ENCODE data around the gene INTS11.
"Not testable (repeated sequence)": the region's sequence is repeated elsewhere in the genome, so short reads cannot be mapped to it uniquely, and the experiment has no call there.

The INTS11 gene
- 20.5 to 51.2 (median 37.7) reads per million in 18 experiments for total RNA-seq

GRCh38 chr1:1324524-1325287 is at the start of gene INTS11, which contains the start of gene CPTP:
Gene INTS11 (minus strand): TSS chr1:1324660. CDS start chr1:1324608, 52 bp downstream.
Gene CPTP (plus strand): TSS chr1:1324802. CDS start chr1:1326911, 2,109 bp downstream.
- DNase-seq = peak; percentile 91 to 95

- no peak for DNase-seq
Observed at GRCh38 chr1:1373815-1374588, 49.5 kb upstream of the INTS11 start.

GRCh38 chr1:1373051-1373814 is 48.8 kb upstream of the INTS11 start:
- no peak for DNase-seq

DNA sequence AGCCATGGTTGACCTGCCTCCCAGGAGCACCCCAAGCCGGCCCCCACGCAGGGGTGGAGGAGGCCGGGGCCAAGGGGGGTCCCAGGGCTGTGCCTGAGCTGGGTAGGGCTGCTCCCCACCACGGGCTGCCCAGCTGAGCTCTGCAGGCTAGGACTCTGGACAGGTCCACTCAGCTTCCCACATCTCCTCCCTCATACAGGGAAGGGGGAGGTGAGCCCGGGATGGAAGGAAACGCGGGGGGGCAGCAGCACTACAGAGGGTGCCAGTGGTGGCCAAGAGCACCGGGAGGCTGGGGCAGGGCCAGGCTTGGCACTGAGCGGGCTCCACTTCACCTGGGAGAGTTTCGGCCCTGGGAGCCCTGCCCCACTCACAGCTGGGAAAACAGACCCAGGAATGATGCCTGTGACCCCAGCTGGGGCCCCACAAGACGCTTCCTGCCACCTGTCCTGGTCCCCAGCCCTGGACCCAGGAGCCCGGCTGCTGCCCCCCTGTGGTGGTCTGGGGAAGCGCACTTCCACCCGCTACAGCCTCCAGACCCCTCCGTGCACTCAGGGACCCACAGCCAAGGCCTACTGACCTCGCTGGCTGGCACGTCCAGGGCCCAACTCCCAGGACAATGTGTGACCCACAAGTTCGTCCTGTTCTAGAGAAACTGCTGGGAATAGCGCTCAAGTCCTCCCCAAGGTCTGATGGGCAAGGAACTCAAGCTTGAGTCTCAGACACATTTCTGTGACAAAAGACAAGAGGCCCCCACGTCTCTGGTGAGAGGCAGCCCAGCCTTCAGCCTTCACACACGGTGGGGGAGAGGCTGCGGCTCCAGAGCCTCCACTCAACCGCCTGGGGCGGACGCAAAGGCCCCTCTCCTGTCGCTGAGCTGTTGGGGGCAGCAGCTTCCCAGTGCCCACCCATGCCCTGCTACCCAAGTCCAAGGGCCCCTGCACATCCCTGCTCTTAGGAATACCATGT is 47.6 kb upstream of the INTS11 start:
- peak; percentile 40 to 52 for DNase-seq

DNA sequence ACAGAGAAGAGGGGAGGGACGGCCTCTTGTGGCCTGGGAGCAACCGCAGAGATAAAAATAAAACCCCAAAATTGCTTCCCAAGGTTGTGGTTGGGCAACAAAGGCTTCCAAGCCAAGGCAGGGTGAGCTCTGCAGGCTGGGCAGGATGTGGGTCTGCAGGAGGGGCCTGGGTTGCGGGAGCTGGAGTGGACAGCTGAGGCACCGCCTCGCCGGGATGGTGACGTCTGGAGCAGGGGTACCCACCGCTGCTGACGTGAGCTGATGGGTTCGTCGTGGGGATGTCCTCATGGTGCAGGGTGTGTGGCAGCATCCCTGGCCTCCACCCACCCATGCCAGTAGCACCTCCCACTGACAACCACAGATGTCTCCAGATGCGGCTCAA is 46.9 kb upstream of the INTS11 start:
- DNase-seq = no peak

DNA sequence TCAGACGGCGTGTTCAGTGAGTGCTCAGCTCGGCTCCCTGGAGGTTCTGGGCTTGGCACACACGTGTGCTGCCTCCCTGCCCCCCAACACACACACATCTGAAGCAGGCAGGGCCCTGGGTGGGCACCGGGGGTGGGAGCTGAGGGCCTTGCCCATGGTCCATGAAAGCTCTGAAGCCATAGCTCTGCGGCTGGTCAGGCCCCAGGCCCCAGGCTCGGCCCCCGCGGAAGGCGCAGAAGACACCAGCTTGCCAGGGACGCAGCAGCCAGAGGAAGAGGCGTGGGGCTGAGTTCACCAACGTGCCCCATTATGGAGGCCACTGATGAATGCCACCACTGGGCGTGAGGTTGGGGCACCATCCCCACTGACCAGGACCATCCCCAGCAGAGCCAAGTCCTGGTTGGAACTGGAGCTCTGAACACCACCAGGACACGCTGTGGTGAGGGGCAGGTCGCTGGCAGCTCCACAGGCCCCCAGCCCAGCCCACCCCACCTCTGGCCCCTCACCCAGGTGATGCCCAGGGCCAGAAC is 46.4 kb upstream of the INTS11 start:
- DNase-seq = no peak

DNA sequence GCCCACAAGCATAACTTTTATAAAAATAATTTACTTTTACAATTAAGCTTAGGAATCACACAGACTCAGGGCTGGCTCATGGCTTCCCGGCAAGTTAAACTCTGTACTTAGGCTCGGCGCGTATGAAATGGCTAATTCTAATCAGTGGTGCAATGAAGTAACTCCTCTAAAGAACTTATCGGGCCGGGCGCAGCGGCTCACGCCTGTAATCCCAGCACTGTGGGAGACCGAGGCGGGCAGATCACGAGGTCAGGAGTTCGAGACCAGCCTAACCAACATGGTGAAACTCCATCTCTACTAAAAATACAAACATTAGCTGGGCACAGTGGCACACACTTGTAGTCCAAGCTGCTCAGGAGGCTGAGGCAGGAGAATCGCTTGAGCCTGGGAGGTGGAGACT is 45.6 kb upstream of the INTS11 start:
- not testable (repeated sequence) for DNase-seq

DNA sequence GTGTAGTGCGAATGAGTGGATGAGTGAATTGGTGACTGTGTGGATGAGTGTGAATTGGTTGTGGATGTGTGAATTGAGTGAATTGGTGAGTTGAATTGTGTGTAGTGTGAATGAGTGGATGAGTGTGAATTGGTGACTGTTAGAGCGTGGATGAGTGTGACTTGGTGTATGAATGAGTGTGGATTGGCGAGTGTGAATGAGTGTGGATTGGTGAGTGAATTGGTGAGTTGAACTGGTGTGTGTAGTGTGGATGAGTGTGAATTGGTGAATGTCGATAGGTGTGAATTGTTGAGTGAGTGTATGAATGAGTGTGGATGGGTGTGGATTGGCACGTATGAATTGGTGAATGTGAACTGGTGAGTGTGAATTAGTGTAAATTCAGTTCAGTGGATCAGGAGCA is 42.9 kb upstream of the INTS11 start:
- no peak for DNase-seq

- DNase-seq = no peak
Observed at GRCh38 chr1:1366699-1367066, 42.2 kb upstream of the INTS11 start.

DNA sequence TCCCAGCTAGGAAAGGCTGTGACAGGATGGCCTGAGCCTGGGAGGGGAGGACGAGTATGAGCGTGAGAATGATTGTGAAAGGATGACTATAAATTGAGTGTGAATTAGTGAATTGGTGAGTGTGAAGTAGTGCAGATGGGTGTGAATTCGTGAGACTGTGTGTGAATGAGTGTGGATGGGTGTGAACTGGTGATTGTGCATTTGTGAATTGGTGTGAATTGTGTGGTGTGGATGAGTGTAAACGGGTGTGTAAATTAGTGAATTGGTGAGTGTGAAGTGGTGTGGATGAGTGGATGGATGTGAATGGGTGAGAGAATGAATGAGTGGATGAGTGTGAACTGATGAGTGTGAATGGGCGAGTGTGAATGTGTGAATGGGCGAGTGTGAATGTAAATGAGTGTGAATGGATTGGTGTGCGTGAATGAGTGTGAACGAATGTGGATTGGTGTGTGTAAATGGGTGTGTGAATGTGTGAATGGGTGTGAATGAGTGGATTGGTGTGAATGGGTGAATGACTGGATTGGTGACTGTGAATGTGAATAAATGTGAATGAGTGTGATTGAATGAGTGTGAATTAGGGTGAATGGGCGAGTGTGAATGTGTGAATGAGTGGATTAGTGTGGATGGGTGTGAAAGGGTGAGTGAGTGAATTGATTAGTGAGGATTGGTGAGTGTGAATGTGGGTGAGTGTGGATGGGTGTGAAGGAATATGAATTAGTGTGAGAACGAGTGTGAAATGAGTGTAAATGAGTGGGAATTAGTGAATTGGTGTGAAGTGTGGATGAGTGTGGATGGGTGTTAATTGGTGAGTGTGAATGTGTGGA is 41.6 kb upstream of the INTS11 start:
- no peak for DNase-seq

GRCh38 chr1:1364266-1364665 is 39.8 kb upstream of the INTS11 start:
- no peak for DNase-seq

- DNase-seq = no peak
Observed at GRCh38 chr1:1361982-1362423, 37.5 kb upstream of the INTS11 start.

DNA sequence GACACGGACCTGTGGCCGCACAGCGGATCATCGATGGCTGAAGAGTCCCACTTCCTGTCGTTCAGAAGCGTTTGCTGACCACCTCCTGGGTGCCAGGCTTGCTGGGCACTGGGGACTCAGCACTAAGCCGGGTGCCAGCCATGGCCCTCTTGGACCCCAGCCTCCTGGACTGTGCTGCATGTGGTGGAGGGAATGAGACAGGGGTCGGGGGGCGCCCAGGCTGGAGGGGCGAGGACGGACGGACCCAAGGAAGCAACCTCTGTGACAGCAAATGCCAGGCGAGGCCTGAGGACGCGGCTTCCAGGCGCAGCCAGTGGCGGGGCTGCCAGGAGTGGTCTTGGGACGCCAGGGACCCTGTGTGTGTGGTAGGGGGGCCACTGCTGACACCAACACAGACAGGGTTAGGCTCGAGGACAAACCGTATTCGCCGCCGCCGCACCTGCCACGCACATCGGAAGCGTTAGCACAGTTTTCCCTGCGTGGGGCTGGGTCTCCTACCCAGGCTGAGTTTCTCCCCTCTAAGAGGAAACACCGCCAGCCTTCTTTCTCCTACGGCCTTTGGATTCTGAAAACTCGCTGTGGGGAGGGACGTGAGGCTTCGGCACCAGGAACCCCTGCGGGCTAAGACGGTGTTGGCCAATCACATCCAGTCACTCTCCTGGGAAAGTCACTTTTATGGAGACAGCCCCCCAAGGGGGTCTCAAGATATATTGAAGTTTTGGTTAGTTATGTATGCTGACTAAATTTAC is 36.9 kb upstream of the INTS11 start:
- DNase-seq = no peak

DNA sequence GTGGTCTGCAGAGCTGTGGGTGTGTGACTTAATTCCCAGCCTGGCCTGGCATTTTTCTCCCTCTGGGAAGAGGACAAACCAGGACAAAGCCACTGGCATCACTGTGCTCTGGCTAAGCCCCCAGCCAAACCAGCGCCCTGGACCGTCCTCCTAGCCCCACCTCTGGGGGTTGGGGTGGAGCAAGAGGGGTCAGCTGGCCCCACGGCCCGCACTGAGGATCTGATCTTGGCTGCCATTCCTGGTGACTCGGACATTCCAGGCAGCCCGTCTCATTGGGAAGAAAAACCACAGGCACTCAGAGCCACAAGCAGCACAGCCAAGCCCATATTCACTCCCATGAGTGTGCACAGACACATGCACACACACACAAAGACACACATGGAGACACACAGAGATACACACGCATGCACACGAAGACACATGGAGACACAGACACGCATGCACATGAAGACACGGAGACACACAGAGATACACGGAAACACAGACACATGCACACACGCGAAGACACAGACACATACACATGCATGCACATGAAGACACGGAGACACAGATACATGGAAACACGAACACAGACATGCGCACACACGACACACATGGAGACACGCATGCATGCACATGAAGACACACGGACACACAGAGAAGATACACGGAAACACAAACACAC is 36.2 kb upstream of the INTS11 start:
- DNase-seq = no peak

DNA sequence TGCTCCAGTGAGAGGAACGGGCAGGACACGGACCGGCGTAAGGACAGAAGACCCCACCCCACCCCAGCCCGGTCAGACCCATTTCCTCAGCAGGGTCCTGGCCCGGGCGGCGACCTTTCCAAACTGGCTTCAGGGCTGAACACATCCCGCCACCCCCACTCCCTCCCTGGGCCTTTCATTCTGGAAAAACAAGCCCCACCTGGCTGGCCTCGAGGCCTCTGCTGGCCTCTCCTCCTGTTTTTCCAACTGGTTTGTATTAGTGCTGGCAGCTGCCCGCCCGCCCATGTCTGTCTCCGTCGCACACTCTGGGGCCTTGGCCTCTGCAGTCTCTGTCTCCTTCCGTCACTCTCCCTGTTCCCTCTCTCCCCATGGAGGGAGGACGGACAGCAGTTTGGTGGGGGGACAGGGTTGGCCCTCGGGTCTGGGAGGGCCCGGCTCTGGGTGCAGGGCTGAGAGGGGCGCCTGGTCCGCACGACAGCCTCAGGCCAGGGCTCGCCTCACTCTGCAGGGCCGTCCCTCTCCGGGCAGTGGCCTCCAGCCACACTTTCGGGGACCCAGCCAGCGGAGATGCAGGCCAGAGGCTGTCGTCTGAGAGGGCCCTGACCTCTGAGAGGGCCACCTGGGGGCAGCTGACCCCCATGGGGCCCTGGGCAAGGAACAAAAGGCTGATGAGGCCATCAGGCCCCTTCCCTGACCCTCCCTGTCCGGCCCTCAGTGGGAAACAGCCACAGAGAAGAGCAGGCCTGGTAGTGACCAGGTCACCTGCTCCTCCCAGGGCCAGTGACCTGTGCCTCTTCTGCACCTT is 35.4 kb upstream of the INTS11 start:
- no peak for DNase-seq

- no peak for DNase-seq
Observed at GRCh38 chr1:1359308-1359663, 34.8 kb upstream of the INTS11 start.

GRCh38 chr1:1358433-1359271 is 34.2 kb upstream of the INTS11 start, which contains the start of gene MXRA8:
Gene MXRA8 (minus strand): TSS chr1:1358555. CDS start chr1:1358504, 51 bp downstream.
- no peak for DNase-seq

All from inflammatory macrophage (primary cell).